Measurements from ENCODE around the gene HS6ST2. TPM values are rescaled to one million over a fixed set of nuclear protein-coding genes. Genes with fewer than 3 reads are reported as not detected.

Gene HS6ST2
- polyA plus RNA-seq, 1 of the 3 experiments (the other 2 are of a cell fraction), result 0.05 TPM

- CTCF ChIA-PET, result interaction anchor here (0.6 to 0.8 kb wide), 2 partner anchors 26 to 833 kb away, joined by 3 read pairs; no protein-coding TSS in a partner anchor
- Histone ChIP-seq H3K9ac (no peak overlapping the region), H3K36me3 (replicated peaks in 1 of 2; ENCODE audit: control insufficient read depth in 1 of 2, insufficient read depth in 2 of 2, low read length in 1 of 2) (no peaks in the 10 kb centered on the region), H3K9me3 (no peaks in the 10 kb centered on the region), H3K9me2 (no peaks in the 10 kb centered on the region), H3K4me1 (ENCODE audit: control insufficient read depth in 1 of 2, insufficient read depth in 2 of 2, low read depth in 1 of 2, low read length in 1 of 2) (no peaks in the 10 kb centered on the region), H3K4me2 (no peak overlapping the region), H4K20me1 (ENCODE audit: insufficient read depth) (no peaks in the 10 kb centered on the region), H3F3A (replicated peaks; ENCODE audit: insufficient read depth) (no peaks in the 10 kb centered on the region), H3K79me2 (ENCODE audit: insufficient read depth) (no peaks in the 10 kb centered on the region), H3K4me3 (ENCODE audit: low read depth in 2 of 2, low read length in 1 of 2) (no peak overlapping the region), H3K27ac (ENCODE audit: low read depth in 2 of 2, low read length in 1 of 2) (no peak overlapping the region), H3K27me3 (ENCODE audit: insufficient read depth) (no peaks in the 10 kb centered on the region; the same call in 1 of the 2 replicates), H2AFZ (ENCODE audit: low read depth) (no peak overlapping the region)
- POLR2A ChIA-PET, result no interaction called here
- WGBS (ENCODE audit: low lambda C conversion rate), result 19% methylated on average over 5 of the region's 5 CpGs
- DNase-seq, result no peak
- TF ChIP-seq, protein P1, sequence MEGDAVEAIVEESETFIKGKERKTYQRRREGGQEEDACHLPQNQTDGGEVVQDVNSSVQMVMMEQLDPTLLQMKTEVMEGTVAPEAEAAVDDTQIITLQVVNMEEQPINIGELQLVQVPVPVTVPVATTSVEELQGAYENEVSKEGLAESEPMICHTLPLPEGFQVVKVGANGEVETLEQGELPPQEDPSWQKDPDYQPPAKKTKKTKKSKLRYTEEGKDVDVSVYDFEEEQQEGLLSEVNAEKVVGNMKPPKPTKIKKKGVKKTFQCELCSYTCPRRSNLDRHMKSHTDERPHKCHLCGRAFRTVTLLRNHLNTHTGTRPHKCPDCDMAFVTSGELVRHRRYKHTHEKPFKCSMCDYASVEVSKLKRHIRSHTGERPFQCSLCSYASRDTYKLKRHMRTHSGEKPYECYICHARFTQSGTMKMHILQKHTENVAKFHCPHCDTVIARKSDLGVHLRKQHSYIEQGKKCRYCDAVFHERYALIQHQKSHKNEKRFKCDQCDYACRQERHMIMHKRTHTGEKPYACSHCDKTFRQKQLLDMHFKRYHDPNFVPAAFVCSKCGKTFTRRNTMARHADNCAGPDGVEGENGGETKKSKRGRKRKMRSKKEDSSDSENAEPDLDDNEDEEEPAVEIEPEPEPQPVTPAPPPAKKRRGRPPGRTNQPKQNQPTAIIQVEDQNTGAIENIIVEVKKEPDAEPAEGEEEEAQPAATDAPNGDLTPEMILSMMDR (IDR thresholded peaks at IDR 0.05), result no peak
These were observed 184.3 kb downstream of the HS6ST2 start for GRCh38 chrX:132774010-132774714.

- no peak overlapping the region for H3K9ac ChIP-seq
- POLR2A ChIA-PET, result no interaction called here
- H2AFZ ChIP-seq (ENCODE audit: low read depth), result no peak overlapping the region
- no peaks in the 10 kb centered on the region for H3K9me2 ChIP-seq
- H3K27me3 ChIP-seq (ENCODE audit: insufficient read depth), result no peaks in the 10 kb centered on the region; the same call in 1 of the 2 replicates
- no peaks in the 10 kb centered on the region for H3F3A ChIP-seq (replicated peaks; ENCODE audit: insufficient read depth)
- WGBS (ENCODE audit: low lambda C conversion rate), result 34% methylated on average over 7 of the region's 7 CpGs
- CTCF ChIA-PET, result no interaction called here
- H3K27ac ChIP-seq (ENCODE audit: low read depth in 2 of 2, low read length in 1 of 2), result no peak overlapping the region
- H3K9me3 ChIP-seq, result no peaks in the 10 kb centered on the region
- no peaks in the 10 kb centered on the region for H3K79me2 ChIP-seq (ENCODE audit: insufficient read depth)
- no peak for DNase-seq
- no peak overlapping the region for H3K4me3 ChIP-seq (ENCODE audit: low read depth in 2 of 2, low read length in 1 of 2)
- no peaks in the 10 kb centered on the region for H3K36me3 ChIP-seq (replicated peaks in 1 of 2; ENCODE audit: control insufficient read depth in 1 of 2, insufficient read depth in 2 of 2, low read length in 1 of 2)
- no peaks in the 10 kb centered on the region for H3K4me1 ChIP-seq (ENCODE audit: control insufficient read depth in 1 of 2, insufficient read depth in 2 of 2, low read depth in 1 of 2, low read length in 1 of 2)
- no peak overlapping the region for H3K4me2 ChIP-seq
- TF ChIP-seq TCF12 (IDR thresholded peaks at IDR 0.05) (no peak), GATA2 (CRISPR knock-in tag; IDR thresholded peaks at IDR 0.05) (no peak)
- no peaks in the 10 kb centered on the region for H4K20me1 ChIP-seq (ENCODE audit: insufficient read depth)
These were observed 188.8 kb downstream of the HS6ST2 start for GRCh38 chrX:132769609-132770008.

DNA sequence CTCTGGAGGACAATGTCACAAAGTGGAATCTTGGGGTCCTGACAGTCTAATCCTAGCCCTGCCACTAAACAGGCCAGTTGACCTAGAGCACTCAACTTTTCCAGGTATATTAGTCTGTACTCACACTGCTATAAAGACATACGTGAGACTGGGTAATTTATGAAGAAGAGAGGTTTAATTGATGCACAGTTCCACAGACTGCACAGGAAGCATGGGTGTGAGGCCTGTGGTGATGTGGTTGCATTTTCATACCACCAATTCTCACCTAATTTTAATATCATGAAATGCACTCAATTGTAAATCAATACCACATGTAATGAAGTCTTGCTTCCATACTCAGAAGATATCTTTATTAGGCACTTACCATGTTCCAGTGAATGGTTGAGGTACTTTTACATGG lies 192.0 kb downstream of the HS6ST2 start:
- 25% methylated on average over 1 of the region's 1 CpG for WGBS (ENCODE audit: low lambda C conversion rate)
- no peaks in the 10 kb centered on the region for H3K9me3 ChIP-seq
- H3K27ac ChIP-seq (ENCODE audit: low read depth in 2 of 2, low read length in 1 of 2), result no peak overlapping the region
- H3K27me3 ChIP-seq (ENCODE audit: insufficient read depth), result no peaks in the 10 kb centered on the region
- TF ChIP-seq TEAD4 (IDR thresholded peaks at IDR 0.05; ENCODE audit: borderline replicate concordance, insufficient read depth) (no peak), GATA2 (CRISPR knock-in tag; IDR thresholded peaks at IDR 0.05) (no peak), IRF3 (IDR thresholded peaks at IDR 0.05; ENCODE audit: low read depth, low read length) (no peak), MEF2A (IDR thresholded peaks at IDR 0.05; ENCODE audit: borderline replicate concordance, low read depth) (no peak), EZH2phosphoT487 (IDR thresholded peaks at IDR 0.05; ENCODE audit: borderline replicate concordance, low read depth) (no peak), FOXM1 (IDR thresholded peaks at IDR 0.05; ENCODE audit: low read depth) (no peak), FOXJ3 (CRISPR knock-in tag; IDR thresholded peaks at IDR 0.05) (no peak), CHD2 (IDR thresholded peaks at IDR 0.05; ENCODE audit: low read length, partially characterized antibody) (no peak)
- TF ChIP-seq, protein P1 (IDR thresholded peaks at IDR 0.05), result no peak
- CTCF ChIA-PET, result no interaction called here
- H3K4me3 ChIP-seq (ENCODE audit: low read depth in 2 of 2, low read length in 1 of 2), result no peak overlapping the region
- H4K20me1 ChIP-seq (ENCODE audit: insufficient read depth), result no peaks in the 10 kb centered on the region
- H3K4me1 ChIP-seq (ENCODE audit: control insufficient read depth in 1 of 2, insufficient read depth in 2 of 2, low read depth in 1 of 2, low read length in 1 of 2), result no peaks in the 10 kb centered on the region
- H3K9ac ChIP-seq, result no peak overlapping the region
- no peaks in the 10 kb centered on the region for H3K36me3 ChIP-seq (replicated peaks in 1 of 2; ENCODE audit: control insufficient read depth in 1 of 2, insufficient read depth in 2 of 2, low read length in 1 of 2)
- no peak overlapping the region for H2AFZ ChIP-seq (ENCODE audit: low read depth)
- no peak for DNase-seq
- no peaks in the 10 kb centered on the region for H3F3A ChIP-seq (replicated peaks; ENCODE audit: insufficient read depth)
- H3K4me2 ChIP-seq, result no peak overlapping the region
- no peaks in the 10 kb centered on the region for H3K9me2 ChIP-seq
- no peaks in the 10 kb centered on the region for H3K79me2 ChIP-seq (ENCODE audit: insufficient read depth)
- POLR2A ChIA-PET, result no interaction called here

All from SK-N-SH (cell line).